Stimulated activated CD4-positive, alpha-beta T cell treated with anti-CD3 and anti-CD28 coated beads, Interleukin-2, amount 100 ng/mL, for 4 hours (primary cell): ENCODE measurements around the gene LDB2.

Experiments
- DNase-seq: peaks from one replicate; pipeline ENCODE4 v3.0.0-alpha.2; 2020; ENCODE audit warnings: low read depth

Gene LDB2

DNA sequence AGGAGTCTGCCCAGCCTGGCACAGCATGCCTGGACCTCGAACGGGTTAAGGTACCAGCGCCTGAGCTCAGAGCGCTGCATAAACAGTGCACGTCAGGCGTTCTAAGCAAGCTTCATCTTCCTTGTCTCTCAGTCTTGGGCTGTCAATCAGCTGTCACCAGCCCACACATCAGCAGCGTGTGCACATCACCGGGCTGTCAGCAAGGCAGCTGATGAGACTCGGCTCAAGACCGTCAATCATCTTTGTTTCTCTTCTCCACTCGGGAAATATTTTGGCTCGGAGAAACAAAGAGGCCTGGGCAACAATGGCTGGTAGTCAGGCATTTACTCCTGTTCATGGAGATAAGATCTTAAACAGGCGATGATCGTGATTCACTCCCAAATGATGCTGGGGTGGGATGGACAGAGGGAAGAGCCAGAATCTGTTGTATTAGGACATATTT, 141.3 kb downstream of the LDB2 start:
- DNase-seq, result no peak

GRCh38 chr4:16754104-16754503, 144.3 kb downstream of the LDB2 start:
- no peak for DNase-seq

GRCh38 chr4:16752150-16752549, 146.3 kb downstream of the LDB2 start:
- no peak for DNase-seq

- DNase-seq, result no peak
Measured at GRCh38 chr4:16750882-16751642, 147.4 kb downstream of the LDB2 start.

DNA sequence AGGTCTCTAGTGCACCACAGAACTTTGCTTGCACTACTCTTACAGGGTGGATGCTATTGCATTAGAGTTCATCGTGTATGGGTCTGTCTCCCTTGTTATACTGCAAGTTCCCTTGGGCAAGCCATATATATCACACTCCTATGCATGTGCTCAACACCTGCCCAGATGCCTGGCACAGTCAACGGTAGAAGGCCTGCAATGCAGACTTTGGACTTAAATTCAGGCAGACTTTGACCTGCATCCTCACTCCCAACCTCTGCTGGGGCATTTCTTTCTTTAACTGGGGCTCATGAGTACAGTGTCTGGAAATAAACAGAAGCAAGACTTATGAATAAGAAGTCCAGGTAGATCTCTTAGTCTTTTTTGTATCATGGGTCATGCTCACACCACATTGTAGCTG, 148.2 kb downstream of the LDB2 start:
- DNase-seq, result no peak

DNA sequence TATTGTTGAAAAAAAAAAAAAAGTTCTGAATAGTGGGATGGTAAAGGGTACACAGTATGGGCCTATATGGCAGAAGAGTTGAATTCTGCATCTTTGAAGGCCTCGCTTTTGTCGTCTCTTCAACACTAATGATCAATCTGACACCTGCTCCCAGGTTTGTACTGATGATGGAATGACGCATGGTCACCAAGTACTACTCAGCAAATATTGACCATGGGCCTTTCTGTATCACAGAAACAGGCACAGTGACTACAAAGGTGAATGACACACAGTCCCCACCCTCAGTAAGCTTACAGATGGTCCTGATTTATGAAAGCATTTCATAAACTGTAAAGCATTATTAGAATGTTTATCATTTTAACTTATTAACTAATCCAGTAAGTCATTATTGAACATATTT, 152.6 kb downstream of the LDB2 start:
- no peak for DNase-seq

DNA sequence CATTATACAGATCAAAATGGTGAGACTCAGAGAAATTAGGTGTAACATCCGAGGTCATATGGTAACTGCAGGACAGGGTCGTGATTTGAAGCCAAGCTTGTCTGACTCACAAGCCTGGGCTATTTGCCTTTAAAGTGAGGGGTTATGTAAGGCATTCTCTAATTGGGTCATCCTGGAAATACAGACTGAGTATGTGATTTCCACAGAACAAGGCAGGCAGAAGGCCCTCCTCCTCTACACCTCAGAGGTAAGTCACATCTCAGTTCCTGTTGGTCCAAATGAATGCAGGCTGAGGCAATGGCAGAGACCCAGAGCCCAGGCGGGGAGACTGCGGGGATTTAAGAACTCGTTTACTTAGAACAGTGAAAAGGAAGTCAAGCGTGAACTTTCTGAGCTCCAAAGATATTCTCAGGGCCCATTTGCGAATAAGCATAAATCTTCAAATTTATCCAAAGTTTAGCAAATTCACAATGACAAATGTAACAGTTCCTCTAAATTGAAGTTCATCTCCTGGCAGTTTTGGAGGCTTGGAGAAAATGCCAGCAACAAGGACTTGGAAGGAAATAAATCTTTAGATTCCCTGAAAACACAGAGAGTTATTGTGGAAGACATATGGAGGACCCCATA, 153.3 kb downstream of the LDB2 start:
- DNase-seq, result no peak

- DNase-seq, result no peak
Measured at GRCh38 chr4:16741287-16741686, 157.2 kb downstream of the LDB2 start.

GRCh38 chr4:16739997-16740624, 158.3 kb downstream of the LDB2 start:
- DNase-seq, result no peak

GRCh38 chr4:16738558-16738957, 159.9 kb downstream of the LDB2 start:
- no peak for DNase-seq

DNA sequence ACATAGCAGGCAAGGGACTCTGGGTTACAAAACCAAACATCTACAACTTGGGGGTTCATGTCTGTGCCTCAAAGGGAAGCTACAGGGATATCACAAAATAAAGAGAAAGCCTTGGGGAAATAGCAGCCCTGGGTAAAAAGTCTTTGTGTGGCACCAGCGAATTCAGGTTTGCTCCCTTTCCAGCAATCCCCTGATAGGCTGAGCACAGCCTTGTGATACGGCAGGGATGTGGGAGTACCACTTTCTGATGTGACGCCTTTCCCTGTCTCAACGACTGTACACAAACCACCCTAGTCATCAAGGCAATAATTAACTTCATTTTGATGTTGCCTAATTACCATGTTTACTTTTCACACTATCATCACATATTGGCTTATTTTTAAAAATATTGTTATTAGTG, 164.9 kb downstream of the LDB2 start:
- no peak for DNase-seq

DNA sequence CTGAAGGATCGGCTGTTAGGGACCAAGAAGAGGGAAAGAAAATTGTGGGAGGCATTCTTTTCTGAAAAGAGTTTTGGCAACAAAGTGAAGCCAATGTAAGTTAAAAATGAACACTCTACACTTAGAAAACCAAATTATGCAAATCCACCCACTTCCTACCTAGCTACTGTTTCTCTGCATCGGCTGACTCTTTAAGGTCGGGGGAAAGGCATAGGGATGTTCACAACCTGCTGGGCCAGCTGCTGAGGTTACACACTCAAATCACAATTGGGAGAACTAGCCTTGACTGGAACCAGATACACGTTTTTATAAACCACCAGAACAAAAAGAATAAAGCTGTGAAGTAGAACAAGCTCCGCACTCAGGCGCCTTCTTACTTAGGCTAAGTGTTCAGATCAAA, 165.7 kb downstream of the LDB2 start:
- no peak for DNase-seq

DNA sequence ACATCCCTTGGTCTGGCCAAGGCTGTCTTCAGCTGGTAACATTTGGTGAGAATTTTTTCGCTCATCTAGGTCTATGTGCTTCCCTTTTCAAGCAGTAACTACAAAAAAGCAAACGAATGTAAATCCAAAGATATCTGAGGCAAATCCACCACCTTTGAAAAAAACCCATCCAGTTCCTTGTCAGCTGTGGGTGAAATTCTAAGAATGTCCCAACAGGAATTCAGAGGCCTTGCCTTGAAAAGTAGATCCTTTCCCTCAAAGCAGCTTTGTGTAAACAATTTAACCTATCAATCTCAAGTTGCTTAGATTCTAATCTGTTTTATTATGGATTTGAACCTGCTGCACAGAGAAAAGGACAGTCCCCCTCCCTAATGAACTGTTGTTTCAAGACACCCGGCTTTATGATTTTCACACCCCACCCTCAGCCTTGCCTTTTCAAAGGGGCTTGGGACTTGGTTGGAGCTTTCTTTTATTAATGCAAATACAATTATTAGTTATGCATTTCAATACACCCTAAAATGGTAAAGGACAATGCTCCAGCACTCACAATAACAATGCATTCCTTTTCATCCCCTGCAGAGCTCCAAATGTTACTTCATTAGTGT, 166.6 kb downstream of the LDB2 start:
- no peak for DNase-seq

DNA sequence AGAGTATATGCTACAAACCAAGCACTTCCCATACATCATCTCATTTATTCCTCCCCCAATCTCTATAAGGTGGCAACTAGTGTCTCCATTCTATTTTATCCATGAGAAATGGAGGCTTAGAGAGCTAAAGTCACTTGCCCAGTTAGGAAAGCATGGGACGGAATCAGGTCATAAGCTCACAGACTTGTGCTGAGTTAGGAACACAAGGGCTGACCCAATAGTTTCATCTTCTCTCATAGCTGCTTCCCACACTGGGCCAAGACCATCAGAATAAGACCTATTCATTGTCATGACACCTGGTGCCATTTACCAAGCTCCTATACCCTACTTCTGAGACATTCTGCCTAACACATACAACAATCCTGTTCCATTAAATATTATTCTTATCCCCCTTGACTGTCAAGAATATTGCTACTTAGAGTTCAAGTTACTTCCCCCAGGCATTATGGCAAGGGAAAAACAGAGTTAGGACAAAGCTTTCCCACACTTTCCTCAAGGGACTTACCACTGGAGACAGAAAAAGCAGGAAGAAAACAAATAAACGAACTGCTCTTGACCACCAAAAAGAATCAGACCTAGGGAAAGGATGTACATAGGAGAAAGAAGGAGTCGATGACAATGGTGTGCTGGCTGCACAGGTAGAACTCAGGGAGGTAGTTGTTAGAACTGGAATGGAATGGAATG, 167.8 kb downstream of the LDB2 start:
- no peak for DNase-seq

- DNase-seq, result no peak
Measured at GRCh38 chr4:16729336-16729735, 169.1 kb downstream of the LDB2 start.

- DNase-seq, result no peak
Measured at GRCh38 chr4:16728849-16729248, 169.6 kb downstream of the LDB2 start.

- no peak for DNase-seq
Measured at GRCh38 chr4:16728111-16728510, 170.3 kb downstream of the LDB2 start.

GRCh38 chr4:16727218-16727617, 171.2 kb downstream of the LDB2 start:
- no peak for DNase-seq

- DNase-seq, result no peak
Measured at GRCh38 chr4:16726368-16727050, 171.9 kb downstream of the LDB2 start.

DNA sequence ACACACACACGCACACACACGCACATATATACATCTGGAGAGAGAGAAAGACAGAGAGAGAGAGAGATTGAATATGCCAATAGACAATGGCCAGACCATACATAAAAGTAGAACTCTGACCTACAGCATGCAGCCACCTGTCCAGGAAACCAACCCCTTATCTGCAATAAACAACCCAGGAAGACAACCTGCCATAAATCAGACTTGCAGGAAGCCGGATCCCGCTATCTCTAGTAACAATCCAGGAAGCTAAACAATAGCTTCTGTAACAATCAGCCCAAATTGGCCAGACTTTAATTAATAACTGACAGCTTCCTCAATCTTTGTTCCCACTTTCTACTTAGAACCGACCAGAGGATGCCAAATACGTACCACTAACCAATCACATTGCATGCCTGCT, 173.2 kb downstream of the LDB2 start:
- DNase-seq, result no peak

- no peak for DNase-seq
Measured at GRCh38 chr4:16722416-16722815, 176.0 kb downstream of the LDB2 start.
